ENCODE results near the gene CASQ1.

Gene CASQ1

DNA sequence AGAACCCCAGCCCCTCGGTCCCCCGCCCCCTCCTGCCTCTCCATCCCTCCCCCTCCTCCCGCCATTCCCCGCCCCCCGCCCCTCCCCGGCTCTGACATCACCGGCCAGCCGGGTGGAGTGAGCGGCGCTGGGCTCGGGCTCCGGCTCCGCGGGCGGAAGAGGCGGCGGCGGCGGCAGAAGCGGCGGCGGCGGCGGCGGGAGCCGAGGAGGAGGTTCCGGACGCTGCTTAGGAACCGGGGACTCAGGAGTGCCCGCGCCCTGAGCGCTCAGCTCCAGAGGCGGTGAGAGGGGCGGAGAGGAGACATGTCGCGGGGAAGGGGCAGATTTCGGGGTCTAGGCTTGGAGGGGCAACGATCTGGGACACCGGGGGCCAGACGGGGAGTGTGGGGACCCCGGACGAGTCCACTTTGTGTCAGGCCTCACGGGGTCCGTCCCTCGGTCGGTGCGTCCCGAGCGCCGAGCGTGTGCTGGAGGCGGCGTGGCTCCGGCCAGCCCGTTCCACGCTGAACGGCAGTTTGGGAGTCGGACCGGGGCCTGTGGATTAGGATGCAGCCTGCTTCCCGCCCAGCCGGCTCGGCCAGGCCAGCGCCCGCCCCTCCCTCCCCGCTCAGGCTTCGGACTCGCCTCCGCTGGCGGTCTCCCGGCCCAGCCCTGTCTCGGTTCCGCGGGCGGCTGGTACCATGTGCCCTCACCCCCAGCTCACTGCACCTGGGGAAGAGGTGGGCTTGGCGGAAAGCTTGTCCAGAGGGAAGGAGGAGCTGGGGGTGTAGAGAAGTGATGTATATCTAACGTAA is 15.1 kb downstream of the CASQ1 start, which contains the start of gene PEA15:
PEA15 (plus strand) TSS at position 143 of the 794 bp plus-strand sequence. CDS start 6,161 bp downstream, outside the sequence.
- no peak for DNase-seq

DNA sequence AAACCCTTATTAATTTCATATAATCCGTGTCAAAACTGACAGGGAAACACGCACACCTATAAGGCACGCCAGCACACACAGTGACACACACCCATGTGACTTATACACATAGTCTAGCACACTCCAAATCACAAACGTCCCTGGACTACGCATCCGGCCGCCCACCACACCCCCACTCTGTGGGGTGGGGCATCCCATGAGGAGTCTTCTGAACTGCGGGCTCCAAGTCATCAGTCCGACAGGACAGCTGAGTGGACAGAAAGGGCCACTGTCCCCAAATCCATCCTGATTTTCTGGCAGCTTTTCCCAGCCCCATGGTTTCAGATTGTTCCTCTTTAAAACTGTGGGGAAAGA is 15.6 kb downstream of the CASQ1 start:
- no peak for DNase-seq

GRCh38 chr1:160206421-160207117 is 16.2 kb downstream of the CASQ1 start:
- no peak for DNase-seq

DNA sequence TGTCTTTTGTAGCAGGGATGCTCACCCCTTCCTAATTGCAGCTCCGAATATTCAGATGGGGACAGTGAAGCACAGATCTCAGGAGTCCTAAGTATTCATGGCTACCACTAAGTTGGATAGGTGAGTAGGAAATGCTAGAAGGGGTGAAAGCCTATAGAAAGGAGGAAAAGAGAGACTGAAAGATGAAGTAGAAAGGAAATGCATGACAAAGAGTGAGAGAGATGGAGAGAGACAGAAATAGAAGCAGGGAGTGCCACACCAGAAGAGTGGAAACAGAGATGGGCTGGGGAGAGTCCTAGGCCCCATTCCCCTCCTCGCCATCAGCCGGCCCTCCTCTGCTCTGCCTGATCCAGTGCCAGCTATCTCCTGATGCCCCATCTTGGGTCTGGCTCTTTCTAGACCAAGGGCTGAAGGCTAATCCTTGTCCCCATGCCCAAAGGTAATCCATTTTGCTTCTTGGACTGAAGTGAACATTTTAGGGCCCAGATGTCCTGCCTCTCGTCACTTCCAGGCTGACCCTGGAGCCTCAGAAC is 16.8 kb downstream of the CASQ1 start:
- DNase-seq: no peak

- no peak for DNase-seq
Measured at GRCh38 chr1:160207771-160208556, 17.6 kb downstream of the CASQ1 start.

- DNase-seq: no peak
Measured at GRCh38 chr1:160208557-160209320, 18.4 kb downstream of the CASQ1 start.

DNA sequence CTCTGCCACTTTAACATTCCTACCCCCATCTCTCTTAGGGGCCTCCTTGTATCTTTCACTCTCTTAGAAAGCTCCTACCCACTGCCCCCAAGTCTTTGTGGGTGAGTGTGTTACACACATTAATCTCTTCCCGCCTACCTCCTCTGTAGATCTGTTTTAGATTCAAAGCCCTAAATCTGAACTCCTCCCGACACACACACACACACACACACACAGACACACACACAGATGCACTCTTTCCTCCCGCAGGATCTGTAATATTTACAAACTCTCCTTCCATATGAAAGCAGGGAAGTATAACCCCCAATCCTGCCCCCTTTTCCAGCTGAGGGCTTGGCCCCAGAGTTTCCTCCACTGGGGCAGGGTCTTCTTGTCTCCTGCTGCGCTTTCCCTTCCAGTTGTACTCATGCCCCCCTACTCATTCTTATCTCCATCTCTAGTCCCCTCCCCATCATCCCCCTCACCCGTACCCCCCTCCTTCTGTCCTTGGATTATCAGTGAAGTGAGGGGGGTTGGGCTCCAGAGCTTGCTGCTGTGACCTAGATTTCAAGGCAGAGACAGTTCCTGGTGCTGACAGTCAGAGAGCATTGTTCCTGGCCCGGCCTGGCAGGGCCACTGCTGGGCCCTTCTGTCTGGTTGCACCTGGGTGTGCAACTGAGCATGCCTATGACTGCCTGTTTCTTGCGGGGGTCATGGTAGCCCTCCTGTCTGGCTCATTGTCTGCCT is 19.1 kb downstream of the CASQ1 start:
- DNase-seq: no peak

DNA sequence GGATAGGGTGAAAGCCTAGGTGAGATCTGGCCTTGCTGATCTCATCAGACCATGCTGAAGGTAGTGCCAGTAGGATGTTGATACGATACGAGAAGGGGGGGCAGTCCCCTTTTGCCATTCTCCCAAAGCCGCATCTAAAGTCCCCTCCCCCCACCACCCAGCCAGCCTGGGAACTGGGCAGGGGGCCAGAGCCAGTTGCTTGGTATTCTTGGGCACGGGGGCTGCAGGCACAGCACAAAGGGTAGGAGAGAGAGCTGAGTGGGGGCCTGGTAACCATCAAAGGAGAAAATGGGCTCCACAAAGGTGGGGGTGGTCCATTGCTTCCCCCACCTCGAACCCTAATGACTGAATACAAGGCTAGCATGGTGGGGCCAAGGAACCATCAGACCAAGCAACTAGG is 20.2 kb downstream of the CASQ1 start:
- no peak for DNase-seq

- DNase-seq: no peak
Measured at GRCh38 chr1:160211046-160211790, 20.8 kb downstream of the CASQ1 start.

DNA sequence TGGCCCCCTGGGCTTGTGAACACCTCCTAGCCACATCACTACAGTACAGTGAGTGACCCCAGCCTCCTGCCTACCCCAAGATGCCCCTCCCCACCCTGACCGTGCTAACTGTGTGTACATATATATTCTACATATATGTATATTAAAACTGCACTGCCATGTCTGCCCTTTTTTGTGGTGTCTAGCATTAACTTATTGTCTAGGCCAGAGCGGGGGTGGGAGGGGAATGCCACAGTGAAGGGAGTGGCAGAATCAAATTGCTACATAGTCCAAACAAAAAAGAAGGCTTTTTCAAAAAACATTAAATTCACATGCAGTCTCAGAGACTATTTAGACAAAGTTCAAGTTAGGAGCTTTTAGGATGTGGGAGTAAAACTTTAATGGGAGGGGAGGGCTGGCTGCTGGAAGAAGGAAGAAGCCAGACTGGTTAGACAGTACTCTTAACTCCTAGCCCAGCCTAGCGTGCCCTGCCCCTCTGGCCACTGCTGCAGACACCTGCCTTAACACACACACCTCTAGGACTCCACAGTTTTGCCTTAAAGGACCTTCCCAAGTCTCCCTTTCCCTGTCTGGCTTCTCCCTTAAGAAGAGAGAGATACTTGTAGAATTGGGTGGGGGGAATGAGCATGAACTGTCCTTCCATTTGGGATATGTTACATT is 24.2 kb downstream of the CASQ1 start:
- no peak for DNase-seq

DNA sequence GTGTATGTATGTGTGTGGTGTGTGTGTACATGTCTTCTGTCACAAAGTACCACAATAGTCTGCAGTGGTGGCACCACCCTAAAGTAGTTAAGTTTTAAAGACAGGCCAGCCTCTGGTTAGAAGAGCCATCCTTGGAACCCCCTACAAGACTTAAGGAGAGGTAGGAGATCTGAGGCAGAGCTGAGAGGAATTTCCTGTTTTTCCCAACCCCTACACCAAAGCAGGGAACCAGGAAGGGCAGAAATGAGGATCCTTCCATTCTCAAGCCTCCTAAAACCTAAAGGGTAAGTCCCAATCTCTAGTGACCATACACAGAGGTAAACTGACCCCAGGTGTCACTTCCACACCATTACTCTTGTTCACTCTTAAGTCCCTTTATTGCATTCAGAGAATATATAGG is 25.9 kb downstream of the CASQ1 start:
- no peak for DNase-seq

DNA sequence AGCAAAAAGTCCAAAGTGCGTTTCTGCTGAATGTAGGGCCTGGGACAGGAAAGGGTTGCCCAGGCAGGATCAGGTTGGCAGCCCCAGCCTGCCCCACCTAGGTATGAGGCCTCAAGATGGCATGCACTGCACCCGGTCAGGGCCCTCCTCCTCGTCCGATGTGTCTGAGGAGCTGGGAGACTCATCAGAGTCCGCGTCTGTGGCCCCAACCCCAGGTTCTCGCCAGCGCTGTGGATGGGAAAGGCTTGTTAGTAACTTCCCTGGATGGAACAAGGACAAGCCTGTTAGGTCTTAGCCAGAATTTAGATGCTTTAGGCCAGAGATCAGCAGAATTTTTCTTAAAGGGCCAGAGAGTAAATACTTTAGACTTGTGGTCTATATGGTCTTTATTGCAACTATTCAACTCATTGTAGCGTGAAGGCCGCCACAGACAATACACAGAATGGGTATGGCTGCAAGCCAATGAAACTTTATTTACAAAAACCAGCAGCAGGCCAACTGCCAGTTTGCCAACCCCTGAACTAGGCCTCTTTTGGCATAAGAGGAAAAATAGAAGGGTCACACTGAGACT is 27.2 kb downstream of the CASQ1 start:
- no peak for DNase-seq

DNA sequence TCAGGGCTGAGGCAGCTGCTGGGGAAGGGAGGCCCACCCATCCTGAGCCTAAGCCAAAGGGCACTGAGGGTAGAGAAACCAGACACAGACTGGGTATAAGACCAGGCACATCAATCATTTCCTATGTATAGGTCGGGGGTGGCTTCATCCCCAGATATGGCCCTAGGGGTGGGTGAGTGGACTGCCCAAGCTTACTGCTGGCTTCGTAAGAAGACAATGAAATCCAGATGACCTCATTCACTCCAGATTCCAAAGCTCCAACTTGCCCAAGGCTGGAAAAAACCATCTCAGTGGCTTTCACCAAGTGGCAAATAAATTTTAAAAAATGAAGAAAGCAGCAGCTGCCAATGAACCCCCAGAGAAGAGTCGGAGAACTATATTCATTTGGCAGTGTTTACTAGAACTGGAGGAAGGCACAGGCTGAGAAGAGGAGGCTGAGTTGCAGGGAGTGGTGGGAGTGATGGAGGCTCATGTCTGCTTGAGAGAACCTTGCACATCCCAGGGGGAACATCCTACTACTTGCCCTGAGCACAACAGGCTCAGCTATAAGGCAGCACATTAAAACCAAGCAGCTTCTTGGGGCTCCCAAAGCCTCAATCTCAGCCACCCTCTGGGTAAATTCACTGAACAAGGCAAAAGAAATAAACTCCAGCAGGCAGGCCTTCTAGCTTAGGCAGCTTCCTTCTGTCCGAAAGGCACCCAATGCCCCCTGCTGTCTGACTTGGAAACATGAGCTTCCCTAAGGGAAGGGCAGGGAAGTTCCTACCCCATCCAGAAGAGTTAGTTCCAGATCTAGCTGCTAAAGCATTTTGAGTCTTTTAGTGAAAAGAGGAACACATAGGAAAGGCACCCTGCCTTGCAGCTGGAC is 28.9 kb downstream of the CASQ1 start:
- DNase-seq: no peak

DNA sequence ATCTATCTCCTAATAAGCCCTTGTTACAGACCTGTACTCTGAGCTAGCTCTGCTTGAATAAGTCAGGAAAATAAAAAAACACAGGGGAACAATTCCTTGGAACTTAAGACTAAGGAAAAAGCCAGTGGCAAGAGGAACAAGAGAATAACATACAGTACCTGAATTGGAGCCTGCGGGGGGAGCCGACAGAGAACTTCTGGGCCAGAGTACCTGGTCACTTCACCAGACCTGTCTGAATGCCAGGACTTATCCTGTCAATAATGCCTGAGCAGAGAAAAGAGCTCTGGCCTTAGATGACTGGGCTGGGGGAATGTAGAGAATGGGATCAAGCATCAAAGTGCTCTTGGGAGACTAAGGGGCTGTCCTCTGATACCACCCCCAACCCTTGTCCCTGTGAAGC is 29.9 kb downstream of the CASQ1 start:
- no peak for DNase-seq

DNA sequence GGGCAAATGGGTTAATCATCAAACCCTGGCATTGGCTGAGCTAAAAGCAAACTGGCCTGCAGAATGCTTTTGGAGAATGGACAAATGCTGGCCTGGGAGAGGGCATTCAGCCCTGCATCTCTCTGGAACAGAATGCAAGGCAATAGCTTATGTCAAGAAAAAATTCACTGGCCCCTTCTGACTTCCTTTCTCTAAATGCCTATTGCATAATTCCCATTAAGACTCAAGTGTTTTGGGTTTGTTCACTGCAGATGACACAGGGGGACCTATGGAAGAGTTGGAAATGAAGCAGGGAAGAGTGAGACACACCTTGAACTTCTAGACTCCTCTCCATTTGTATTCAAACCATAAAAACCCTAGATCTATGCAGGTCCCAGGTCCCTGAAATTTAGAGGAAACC is 30.7 kb downstream of the CASQ1 start:
- no peak for DNase-seq

GRCh38 chr1:160222546-160222945 is 32.2 kb downstream of the CASQ1 start:
- DNase-seq: no peak

- DNase-seq: no peak
Measured at GRCh38 chr1:160224606-160225005, 34.2 kb downstream of the CASQ1 start.

DNA sequence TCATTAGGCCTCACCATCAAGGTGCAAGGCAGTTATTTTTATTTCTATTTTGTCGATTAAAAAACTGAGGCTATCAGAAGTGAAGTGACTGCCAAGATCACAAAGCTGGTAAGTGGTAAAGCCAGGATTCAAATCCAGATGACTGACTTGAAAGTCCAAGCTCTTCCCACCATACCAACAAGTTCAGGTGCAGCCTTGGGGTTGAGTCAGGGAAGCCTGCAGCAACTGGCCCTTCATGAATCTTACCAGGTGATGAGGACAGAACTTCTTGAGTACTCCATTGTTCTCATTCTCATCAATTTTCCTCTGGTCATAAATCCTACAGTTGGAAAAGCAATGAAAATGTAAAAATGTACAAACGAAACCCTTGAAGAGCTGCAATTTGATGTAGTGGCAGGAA is 35.0 kb downstream of the CASQ1 start:
- no peak for DNase-seq

GRCh38 chr1:160226623-160227022 is 36.2 kb downstream of the CASQ1 start:
- no peak for DNase-seq
